WERI-Rb-1 (cell line): Measurements from ENCODE around the gene RNF44.

ENCODE experiments used
- DNase-seq: peaks from one replicate; pipeline ENCODE4 v3.0.0-alpha.2; 2020
- H3K27ac ChIP-seq: fragments of 250-450 bp; sonication (Bioruptor Pico); 2 replicates; pipeline ENCODE4 v1.5.1; 2020; ENCODE audit warnings: mild to moderate bottlenecking, moderate library complexity
- H3K27me3 ChIP-seq: fragments of 250-450 bp; sonication (Bioruptor Pico); 2 replicates; pipeline ENCODE4 v1.5.1; 2021; ENCODE audit warnings: mild to moderate bottlenecking, low read depth, moderate library complexity; ENCODE audit not compliant: insufficient read depth, severe bottlenecking
- H3K36me3 ChIP-seq: fragments of 250-450 bp; sonication (Bioruptor Pico); 2 replicates; pipeline ENCODE4 v1.5.1; 2020; ENCODE audit warnings: mild to moderate bottlenecking, moderate library complexity
- H3K4me3 ChIP-seq: 2 replicates; pipeline ENCODE4 v1.5.1; 2011; ENCODE audit warnings: low read depth, mild to moderate bottlenecking, control low read depth, low read length
- H3K9me3 ChIP-seq: fragments of 250-450 bp; sonication (Bioruptor Pico); 2 replicates; pipeline ENCODE4 v1.5.1; 2021; ENCODE audit warnings: mild to moderate bottlenecking, moderate library complexity; ENCODE audit not compliant: severe bottlenecking
- TF ChIP-seq, protein P1 (sequence below): IDR thresholded peaks from 2 replicates; pipeline ENCODE4 v1.5.1; 2011; ENCODE audit warnings: low read depth, mild to moderate bottlenecking, control low read depth, inconsistent platforms, low read length

RNF44 gene

GRCh38 chr5:176550275-176550831, 13.2 kb upstream of the RNF44 start:
- DNase-seq = no peak
- Histone ChIP-seq H3K9me3 (no peaks in the 10 kb centered on the region), H3K27me3 (no peaks in the 10 kb centered on the region), H3K36me3 (no peaks in the 10 kb centered on the region), H3K27ac (no peak overlapping the region), H3K4me3 (no peak overlapping the region)
- TF ChIP-seq, protein P1, sequence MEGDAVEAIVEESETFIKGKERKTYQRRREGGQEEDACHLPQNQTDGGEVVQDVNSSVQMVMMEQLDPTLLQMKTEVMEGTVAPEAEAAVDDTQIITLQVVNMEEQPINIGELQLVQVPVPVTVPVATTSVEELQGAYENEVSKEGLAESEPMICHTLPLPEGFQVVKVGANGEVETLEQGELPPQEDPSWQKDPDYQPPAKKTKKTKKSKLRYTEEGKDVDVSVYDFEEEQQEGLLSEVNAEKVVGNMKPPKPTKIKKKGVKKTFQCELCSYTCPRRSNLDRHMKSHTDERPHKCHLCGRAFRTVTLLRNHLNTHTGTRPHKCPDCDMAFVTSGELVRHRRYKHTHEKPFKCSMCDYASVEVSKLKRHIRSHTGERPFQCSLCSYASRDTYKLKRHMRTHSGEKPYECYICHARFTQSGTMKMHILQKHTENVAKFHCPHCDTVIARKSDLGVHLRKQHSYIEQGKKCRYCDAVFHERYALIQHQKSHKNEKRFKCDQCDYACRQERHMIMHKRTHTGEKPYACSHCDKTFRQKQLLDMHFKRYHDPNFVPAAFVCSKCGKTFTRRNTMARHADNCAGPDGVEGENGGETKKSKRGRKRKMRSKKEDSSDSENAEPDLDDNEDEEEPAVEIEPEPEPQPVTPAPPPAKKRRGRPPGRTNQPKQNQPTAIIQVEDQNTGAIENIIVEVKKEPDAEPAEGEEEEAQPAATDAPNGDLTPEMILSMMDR = no peak

DNA sequence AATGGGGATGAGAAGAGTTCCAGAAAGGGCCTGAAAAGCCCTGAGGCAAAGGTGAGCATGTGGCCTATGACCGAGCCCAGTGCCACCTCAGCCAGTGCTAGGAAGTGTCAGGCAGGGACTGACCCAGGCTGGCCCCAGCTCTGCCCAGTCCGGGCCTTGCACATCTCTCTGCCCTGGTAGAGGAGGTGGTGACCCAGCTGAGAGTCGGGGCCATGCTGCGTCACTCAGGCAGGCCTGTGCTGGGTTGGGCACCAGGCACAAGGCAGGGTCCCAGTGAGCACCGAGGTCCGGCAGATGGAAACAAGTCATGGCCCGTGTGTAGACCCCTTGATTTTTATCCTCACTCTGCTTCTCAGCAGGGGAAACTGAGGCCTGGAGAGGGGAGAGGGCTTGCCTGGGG, 12.7 kb upstream of the RNF44 start:
- H3K4me3 ChIP-seq = no peak overlapping the region
- H3K27me3 ChIP-seq = no peaks in the 10 kb centered on the region
- H3K27ac ChIP-seq = no peak overlapping the region
- no peaks in the 10 kb centered on the region for H3K9me3 ChIP-seq
- no peak for DNase-seq
- TF ChIP-seq, protein P1 = no peak
- H3K36me3 ChIP-seq = no peaks in the 10 kb centered on the region

DNA sequence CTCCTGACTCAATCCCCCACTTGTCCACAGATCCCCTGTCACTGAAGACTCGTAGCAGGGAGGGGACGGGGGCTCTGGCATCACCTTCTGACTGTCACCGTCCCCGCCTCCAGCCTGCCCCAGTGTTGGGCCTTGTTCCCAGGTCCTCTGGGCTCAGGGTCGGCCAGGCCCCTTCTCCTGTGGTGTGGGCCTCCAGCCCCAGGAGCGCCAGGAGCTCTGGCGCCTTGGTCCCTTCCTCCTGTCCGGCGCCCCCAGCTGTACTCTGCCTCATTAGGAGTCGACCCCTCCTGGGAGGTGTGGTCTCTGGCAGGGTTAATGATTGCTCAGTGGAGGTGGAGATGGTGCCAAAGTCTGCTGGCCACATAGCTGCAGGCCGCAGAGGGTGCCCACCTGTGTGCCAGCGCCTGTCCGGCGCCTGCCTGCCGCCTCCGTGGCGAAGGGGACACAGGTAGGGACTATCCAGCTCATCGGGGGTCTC, 11.8 kb upstream of the RNF44 start, which contains the start of gene CDHR2:
CDHR2 (plus strand) TSS at position 376 of the 478 bp plus-strand sequence. CDS start 16,011 bp downstream, outside the sequence.
- Histone ChIP-seq H3K27ac (no peak within 1 kb of the TSS), H3K27me3 (no peaks in the 10 kb centered on the region), H3K9me3 (no peaks in the 10 kb centered on the region), H3K36me3 (no peaks in the 10 kb centered on the region), H3K4me3 (no peak within 1 kb of the TSS)
- DNase-seq = no peak
- TF ChIP-seq, protein P1 = no peak

DNA sequence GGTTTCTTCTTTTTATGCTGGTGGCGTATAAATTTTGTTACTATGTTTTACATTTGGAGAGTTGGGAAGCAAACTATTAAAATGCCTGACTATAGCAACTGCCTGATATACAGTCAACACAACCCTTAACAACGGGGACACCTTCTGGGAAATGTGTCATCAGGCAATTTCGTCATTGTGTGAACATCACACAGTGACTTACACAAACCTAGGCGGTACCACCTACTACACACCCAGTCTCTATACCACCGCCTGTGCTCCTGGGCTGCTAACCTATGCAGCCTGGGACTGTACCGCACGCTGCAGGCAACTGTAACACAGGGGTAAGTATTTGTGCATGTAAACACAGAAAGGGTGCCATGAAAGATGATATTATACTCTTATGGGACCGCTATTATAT, 10.6 kb upstream of the RNF44 start:
- H3K36me3 ChIP-seq = no peaks in the 10 kb centered on the region
- no peak for DNase-seq
- TF ChIP-seq, protein P1 = no peak
- no peak overlapping the region for H3K4me3 ChIP-seq
- H3K27ac ChIP-seq = no peak overlapping the region
- no peaks in the 10 kb centered on the region for H3K9me3 ChIP-seq
- H3K27me3 ChIP-seq = no peaks in the 10 kb centered on the region

DNA sequence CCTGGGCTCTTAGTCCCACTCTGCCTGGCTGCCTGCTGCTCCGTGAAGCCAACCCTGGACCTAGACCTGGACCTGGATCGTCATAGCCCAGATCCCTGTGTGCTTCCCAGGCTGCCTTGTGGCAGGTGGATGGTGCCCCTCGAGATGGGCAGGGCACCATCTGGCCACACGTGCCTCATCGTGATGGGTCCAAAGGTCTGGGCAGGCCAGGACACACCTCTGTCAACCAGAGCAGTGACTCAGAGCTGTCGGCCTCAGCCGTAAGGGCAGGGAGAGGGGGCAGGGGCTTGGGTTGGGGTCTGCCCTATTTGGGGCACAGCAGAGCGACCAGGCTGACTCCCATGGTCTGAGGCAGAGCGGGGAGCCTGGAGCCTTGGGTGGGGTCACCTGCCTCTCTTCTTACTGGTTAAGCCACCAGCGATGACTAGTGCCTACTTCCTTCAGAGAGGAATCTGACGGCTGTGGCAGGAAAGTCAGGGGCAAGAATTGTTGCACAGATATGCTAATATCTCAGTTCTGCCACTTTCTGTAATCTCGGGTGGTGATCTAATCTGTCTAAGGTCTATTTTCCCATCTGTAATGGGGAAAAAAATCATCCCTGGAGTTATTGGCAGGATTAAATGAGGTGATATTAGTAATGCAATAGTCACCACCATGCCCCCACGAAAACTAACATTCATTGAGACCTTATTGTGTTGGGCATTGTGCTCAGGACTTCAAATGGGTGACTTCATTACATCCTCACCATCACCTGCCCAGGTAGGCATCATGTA, 8.7 kb upstream of the RNF44 start:
- H3K9me3 ChIP-seq = no peaks in the 10 kb centered on the region
- no peaks in the 10 kb centered on the region for H3K36me3 ChIP-seq
- no peak overlapping the region for H3K27ac ChIP-seq
- H3K4me3 ChIP-seq = no peak overlapping the region
- DNase-seq = no peak
- H3K27me3 ChIP-seq = no peaks in the 10 kb centered on the region
- TF ChIP-seq, protein P1 = no peak

- H3K9me3 ChIP-seq = no peaks in the 10 kb centered on the region
- TF ChIP-seq, protein P1 = no peak
- H3K27ac ChIP-seq = no peak overlapping the region
- DNase-seq = no peak
- no peaks in the 10 kb centered on the region for H3K36me3 ChIP-seq
- no peak overlapping the region for H3K4me3 ChIP-seq
- no peaks in the 10 kb centered on the region for H3K27me3 ChIP-seq
These were observed 8.2 kb upstream of the RNF44 start for GRCh38 chr5:176545388-176545736.
